HepG2 (cell line): Measurements from ENCODE around the gene KLHL36. TPM values are rescaled to one million over a fixed set of nuclear protein-coding genes. Genes with fewer than 3 reads are reported as not detected.

Source experiments
- ATF7-NPFF ChIP-seq: sonication (generic); formaldehyde crosslinking; IDR thresholded peaks from 2 replicates; pipeline ENCODE4 v1.8.1; 2023; ENCODE audit warnings: mild to moderate bottlenecking, low read depth, missing genetic modification reagents, moderate library complexity
- GTF3A ChIP-seq: sonication (generic); formaldehyde crosslinking; conservative IDR thresholded peaks from 2 replicates; pipeline ENCODE4 v1.4.0; 2020; ENCODE audit warnings: mild to moderate bottlenecking, missing genetic modification reagents
- HDAC1 ChIP-seq: sonication (generic); formaldehyde crosslinking; IDR thresholded peaks from 2 replicates; pipeline ENCODE4 v1.5.1; 2020; ENCODE audit warnings: mild to moderate bottlenecking, missing genetic modification reagents
- IKZF1 ChIP-seq: fragments of 450-650 bp; IDR thresholded peaks from 2 replicates; pipeline ENCODE4 v1.7.1; 2016
- JUND ChIP-seq: sonication (generic); formaldehyde crosslinking; IDR thresholded peaks from 2 replicates; pipeline ENCODE4 v1.8.0; 2022; ENCODE audit warnings: mild to moderate bottlenecking, missing genetic modification reagents
- MTA1 ChIP-seq: sonication (generic); formaldehyde crosslinking; IDR thresholded peaks from 2 replicates; pipeline ENCODE4 v1.4.0; 2020; ENCODE audit warnings: missing genetic modification reagents, mild to moderate bottlenecking, borderline replicate concordance
- SNAPC2 ChIP-seq: sonication (generic); formaldehyde crosslinking; IDR thresholded peaks from 2 replicates; pipeline ENCODE4 v1.8.1; 2022; ENCODE audit warnings: mild to moderate bottlenecking, missing genetic modification reagents
- SOX5 ChIP-seq: IDR thresholded peaks from 2 replicates; pipeline ENCODE4 v1.6.1; 2016; ENCODE audit warnings: borderline replicate concordance
- SPEN ChIP-seq: sonication (generic); formaldehyde crosslinking; IDR thresholded peaks from 2 replicates; pipeline ENCODE4 v1.5.1; 2020; ENCODE audit warnings: low read depth, mild to moderate bottlenecking, missing genetic modification reagents
- TP53 ChIP-seq: sonication (generic); formaldehyde crosslinking; conservative IDR thresholded peaks from 2 replicates; pipeline ENCODE4 v1.4.0; 2020; ENCODE audit warnings: missing genetic modification reagents
- WIZ ChIP-seq: sonication (generic); formaldehyde crosslinking; IDR thresholded peaks from 2 replicates; pipeline ENCODE4 v1.5.1; 2020; ENCODE audit warnings: mild to moderate bottlenecking, missing genetic modification reagents
- ZFP36 ChIP-seq: fragments of 150-350 bp; IDR thresholded peaks from 2 replicates; pipeline ENCODE4 v1.6.1; 2018; ENCODE audit warnings: borderline replicate concordance, low read length, low read depth; ENCODE audit not compliant: partially characterized antibody
- ZMYM2 ChIP-seq: sonication (generic); formaldehyde crosslinking; IDR thresholded peaks from 2 replicates; pipeline ENCODE4 v1.8.0; 2022; ENCODE audit warnings: mild to moderate bottlenecking, missing genetic modification reagents
- ZNF333 ChIP-seq: sonication (generic); formaldehyde crosslinking; IDR thresholded peaks from 2 replicates; pipeline ENCODE4 v1.4.0; 2020; ENCODE audit warnings: mild to moderate bottlenecking, missing genetic modification reagents, borderline replicate concordance
- ZNF563 ChIP-seq: sonication (generic); formaldehyde crosslinking; IDR thresholded peaks from 2 replicates; pipeline ENCODE4 v1.8.0; 2022; ENCODE audit warnings: mild to moderate bottlenecking, moderate library complexity, missing genetic modification reagents
- ZNF572 ChIP-seq: sonication (generic); formaldehyde crosslinking; IDR thresholded peaks from 2 replicates; pipeline ENCODE4 v1.5.1; 2020; ENCODE audit warnings: mild to moderate bottlenecking, missing genetic modification reagents
- ZNF589 ChIP-seq: sonication (generic); formaldehyde crosslinking; conservative IDR thresholded peaks from 2 replicates; pipeline ENCODE4 v1.8.0; 2022; ENCODE audit warnings: mild to moderate bottlenecking, moderate library complexity, missing genetic modification reagents
- ZNF607 ChIP-seq: sonication (generic); formaldehyde crosslinking; IDR thresholded peaks from 2 replicates; pipeline ENCODE4 v1.5.1; 2020; ENCODE audit warnings: missing genetic modification reagents, mild to moderate bottlenecking, borderline replicate concordance
- ZNF724P ChIP-seq: sonication (generic); formaldehyde crosslinking; IDR thresholded peaks from 2 replicates; pipeline ENCODE4 v1.8.0; 2022; ENCODE audit warnings: missing genetic modification reagents, borderline replicate concordance
- polyA plus RNA-seq, 8 experiments: library from polyadenylated mRNA; depleted of rRNA in 3 of 8; stranded (reverse) in 7 of 8; unstranded in 1 of 8; fragments of >200 nt; fragmentation: Illumina TruSeq in 4 of 8; extraction: Trizol in 4 of 8; gene quantifications; 2 replicates each; pipeline versions ENCODE4 v1.2.1 to v1.2.3, GENCODE V29; 2011 to 2016; ENCODE audit warnings: low read depth in 4 of 8, missing spikeins in 1 of 8, mixed read lengths in 1 of 8; ENCODE audit not compliant: insufficient read depth in 1 of 8
- total RNA-seq, 5 experiments: library from RNA; depleted of rRNA; stranded (reverse); fragments of >200 nt; fragmentation: Illumina TruSeq; extraction: Trizol; gene quantifications; 2 replicates each; pipeline ENCODE4 v1.2.3, GENCODE V29; 2016; ENCODE audit warnings: low read depth in 1 of 5
- TF ChIP-seq, protein P1 (sequence below): sonication (generic); formaldehyde crosslinking; IDR thresholded peaks from 2 replicates; pipeline ENCODE4 v1.8.1; 2022; ENCODE audit warnings: mild to moderate bottlenecking, missing genetic modification reagents
- TF ChIP-seq, protein P2 (sequence below): IDR thresholded peaks from 2 replicates; pipeline ENCODE4 v1.6.1; 2016
- TF ChIP-seq, protein P3 (sequence below): sonication (generic); formaldehyde crosslinking; IDR thresholded peaks from 2 replicates; pipeline ENCODE4 v1.5.0; 2020; ENCODE audit warnings: missing genetic modification reagents, mild to moderate bottlenecking, borderline replicate concordance
- TF ChIP-seq, protein P4 (sequence below): sonication (generic); formaldehyde crosslinking; IDR thresholded peaks from 2 replicates; pipeline ENCODE4 v1.4.0; 2020; ENCODE audit warnings: missing genetic modification reagents
- TF ChIP-seq, protein P5 (sequence below): sonication (generic); formaldehyde crosslinking; IDR thresholded peaks from 2 replicates; pipeline ENCODE4 v1.5.1; 2020; ENCODE audit warnings: missing genetic modification reagents, mild to moderate bottlenecking, borderline replicate concordance

The KLHL36 gene
- total and polyA plus RNA-seq, 2 of the 13 experiments (the other 11 are each of a cell fraction or from before 2014, with no cell fraction given) = 24.3 to 26.0 TPM

- TF ChIP-seq, protein P1, sequence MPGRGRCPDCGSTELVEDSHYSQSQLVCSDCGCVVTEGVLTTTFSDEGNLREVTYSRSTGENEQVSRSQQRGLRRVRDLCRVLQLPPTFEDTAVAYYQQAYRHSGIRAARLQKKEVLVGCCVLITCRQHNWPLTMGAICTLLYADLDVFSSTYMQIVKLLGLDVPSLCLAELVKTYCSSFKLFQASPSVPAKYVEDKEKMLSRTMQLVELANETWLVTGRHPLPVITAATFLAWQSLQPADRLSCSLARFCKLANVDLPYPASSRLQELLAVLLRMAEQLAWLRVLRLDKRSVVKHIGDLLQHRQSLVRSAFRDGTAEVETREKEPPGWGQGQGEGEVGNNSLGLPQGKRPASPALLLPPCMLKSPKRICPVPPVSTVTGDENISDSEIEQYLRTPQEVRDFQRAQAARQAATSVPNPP (CRISPR knock-in tag) = 0 out of 2 replicates have a peak, but pooled peaks have one; percentile 21
- TF ChIP-seq ATF7-NPFF (CRISPR knock-in tag) (peak; percentile 72), WIZ (CRISPR knock-in tag) (no peak), TP53 (no peak), ZNF724P (CRISPR knock-in tag) (peak; percentile 81), ZNF333 (CRISPR knock-in tag) (no peak), IKZF1 (no peak), ZNF589 (CRISPR knock-in tag) (no peak), SPEN (CRISPR knock-in tag) (peak; percentile 49; the same call in 1 of the 2 replicates), ZMYM2 (no peak), ZNF563 (CRISPR knock-in tag) (0 out of 2 replicates have a peak, but pooled peaks have one; percentile 43), ZNF607 (CRISPR knock-in tag) (no peak), HDAC1 (CRISPR knock-in tag) (0 out of 2 replicates have a peak, but pooled peaks have one; percentile 6), GTF3A (CRISPR knock-in tag) (no peak), SOX5 (peak; percentile 22; the same call in 1 of the 2 replicates), MTA1 (CRISPR knock-in tag) (no peak; the same call in 1 of the 2 replicates), ZNF572 (CRISPR knock-in tag) (no peak), ZFP36 (no peak), SNAPC2 (CRISPR knock-in tag) (no peak), JUND (CRISPR knock-in tag) (no peak)
- TF ChIP-seq, protein P2, sequence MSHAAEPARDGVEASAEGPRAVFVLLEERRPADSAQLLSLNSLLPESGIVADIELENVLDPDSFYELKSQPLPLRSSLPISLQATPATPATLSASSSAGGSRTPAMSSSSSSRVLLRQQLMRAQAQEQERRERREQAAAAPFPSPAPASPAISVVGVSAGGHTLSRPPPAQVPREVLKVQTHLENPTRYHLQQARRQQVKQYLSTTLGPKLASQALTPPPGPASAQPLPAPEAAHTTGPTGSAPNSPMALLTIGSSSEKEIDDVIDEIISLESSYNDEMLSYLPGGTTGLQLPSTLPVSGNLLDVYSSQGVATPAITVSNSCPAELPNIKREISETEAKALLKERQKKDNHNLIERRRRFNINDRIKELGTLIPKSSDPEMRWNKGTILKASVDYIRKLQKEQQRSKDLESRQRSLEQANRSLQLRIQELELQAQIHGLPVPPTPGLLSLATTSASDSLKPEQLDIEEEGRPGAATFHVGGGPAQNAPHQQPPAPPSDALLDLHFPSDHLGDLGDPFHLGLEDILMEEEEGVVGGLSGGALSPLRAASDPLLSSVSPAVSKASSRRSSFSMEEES = no peak
- TF ChIP-seq, protein P3, sequence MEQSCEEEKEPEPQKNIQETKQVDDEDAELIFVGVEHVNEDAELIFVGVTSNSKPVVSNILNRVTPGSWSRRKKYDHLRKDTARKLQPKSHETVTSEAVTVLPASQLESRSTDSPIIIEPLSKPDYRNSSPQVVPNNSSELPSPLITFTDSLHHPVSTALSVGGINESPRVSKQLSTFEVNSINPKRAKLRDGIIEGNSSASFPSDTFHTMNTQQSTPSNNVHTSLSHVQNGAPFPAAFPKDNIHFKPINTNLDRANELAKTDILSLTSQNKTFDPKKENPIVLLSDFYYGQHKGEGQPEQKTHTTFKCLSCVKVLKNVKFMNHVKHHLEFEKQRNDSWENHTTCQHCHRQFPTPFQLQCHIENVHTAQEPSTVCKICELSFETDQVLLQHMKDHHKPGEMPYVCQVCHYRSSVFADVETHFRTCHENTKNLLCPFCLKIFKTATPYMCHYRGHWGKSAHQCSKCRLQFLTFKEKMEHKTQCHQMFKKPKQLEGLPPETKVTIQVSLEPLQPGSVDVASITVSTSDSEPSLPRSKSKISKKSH (CRISPR knock-in tag) = no peak
- TF ChIP-seq, protein P4, sequence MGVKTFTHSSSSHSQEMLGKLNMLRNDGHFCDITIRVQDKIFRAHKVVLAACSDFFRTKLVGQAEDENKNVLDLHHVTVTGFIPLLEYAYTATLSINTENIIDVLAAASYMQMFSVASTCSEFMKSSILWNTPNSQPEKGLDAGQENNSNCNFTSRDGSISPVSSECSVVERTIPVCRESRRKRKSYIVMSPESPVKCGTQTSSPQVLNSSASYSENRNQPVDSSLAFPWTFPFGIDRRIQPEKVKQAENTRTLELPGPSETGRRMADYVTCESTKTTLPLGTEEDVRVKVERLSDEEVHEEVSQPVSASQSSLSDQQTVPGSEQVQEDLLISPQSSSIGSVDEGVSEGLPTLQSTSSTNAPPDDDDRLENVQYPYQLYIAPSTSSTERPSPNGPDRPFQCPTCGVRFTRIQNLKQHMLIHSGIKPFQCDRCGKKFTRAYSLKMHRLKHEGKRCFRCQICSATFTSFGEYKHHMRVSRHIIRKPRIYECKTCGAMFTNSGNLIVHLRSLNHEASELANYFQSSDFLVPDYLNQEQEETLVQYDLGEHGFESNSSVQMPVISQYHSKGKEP (CRISPR knock-in tag) = no peak
- TF ChIP-seq, protein P5, sequence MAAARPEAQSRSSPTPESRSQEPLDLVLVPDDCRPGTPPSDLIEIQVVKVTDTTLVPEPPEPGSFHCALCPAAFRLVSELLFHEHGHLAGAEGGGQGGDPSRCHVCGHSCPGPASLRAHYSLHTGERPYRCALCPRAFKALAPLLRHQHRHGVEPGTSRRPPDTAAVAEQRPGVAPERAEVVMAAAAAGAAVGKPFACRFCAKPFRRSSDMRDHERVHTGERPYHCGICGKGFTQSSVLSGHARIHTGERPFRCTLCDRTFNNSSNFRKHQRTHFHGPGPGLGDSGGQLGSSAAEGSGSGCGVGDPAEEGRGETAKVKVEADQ (CRISPR knock-in tag) = no peak
Observed at GRCh38 chr16:84617791-84618580, 30.3 kb upstream of the KLHL36 start, which contains the start of gene COTL1 (continued).
